ENCODE data around the gene ARHGEF38. TPM values are rescaled to one million over a fixed set of nuclear protein-coding genes. Genes with fewer than 3 reads are reported as not detected.

The ARHGEF38 gene
- polyA plus RNA-seq, 3 donors, result not detected

GRCh38 chr4:105568584-105568983 is 16.2 kb downstream of the ARHGEF38 start:
- Histone ChIP-seq H3K79me2 (ENCODE audit: insufficient read depth, low read length) (no peaks in the 10 kb centered on the region), H3K36me3 (replicated peaks in 1 of 2; ENCODE audit: control insufficient read depth in 1 of 2, insufficient read depth in 2 of 2, low read length in 2 of 2) (no peaks in the 10 kb centered on the region), H3K27me3 (ENCODE audit: control insufficient read depth in 2 of 2, insufficient read depth in 2 of 2, low read length in 2 of 2) (no peaks in the 10 kb centered on the region), H3K27ac (ENCODE audit: low read depth in 1 of 2, low read length in 2 of 2) (no peak overlapping the region), H3K9ac (ENCODE audit: insufficient read depth, low read length, poor library complexity, severe bottlenecking) (no peak overlapping the region), H3K4me2 (replicated peaks; ENCODE audit: extremely low read depth, low read length, poor library complexity, severe bottlenecking) (no peak overlapping the region), H3K4me1 (ENCODE audit: control insufficient read depth in 1 of 2, insufficient read depth in 2 of 2, low read length in 2 of 2) (no peaks in the 10 kb centered on the region), H4K20me1 (ENCODE audit: insufficient read depth, low read length) (no peaks in the 10 kb centered on the region), H3K9me3 (replicated peaks in 1 of 2; ENCODE audit: control insufficient read depth in 1 of 2, insufficient read depth in 1 of 2, low read length in 2 of 2) (no peaks in the 10 kb centered on the region), H3K4me3 (replicated peaks in 1 of 3; ENCODE audit: low read depth in 2 of 3, low read length in 3 of 3) (no peak overlapping the region), H2AFZ (ENCODE audit: insufficient read depth, low read depth, low read length, poor library complexity, severe bottlenecking) (no peak overlapping the region)
- H3K36me3 Mint-ChIP-seq, result no peaks in the 10 kb centered on the region
- H3K4me3 Mint-ChIP-seq, result no peak overlapping the region
- no peaks in the 10 kb centered on the region for H3K4me1 Mint-ChIP-seq
- WGBS (ENCODE audit: insufficient coverage), result no CpG with 5 or more reads among the region's 1 CpG
- no peak overlapping the region for H3K27ac Mint-ChIP-seq
- H3K27me3 Mint-ChIP-seq (ENCODE audit: low read depth in 3 of 3), result no peaks in the 10 kb centered on the region
- peaks cover 0 to 13% (median 2%) of the 10 kb centered on the region in 7 donors for H3K9me3 Mint-ChIP-seq
- TF ChIP-seq CTCF (IDR thresholded peaks at IDR 0.05), result no peak
- no peak for DNase-seq
- intact Hi-C loops (cut with micrococcal nuclease), result no loop called here

- Histone ChIP-seq H3K9me3 (replicated peaks in 1 of 2; ENCODE audit: control insufficient read depth in 1 of 2, insufficient read depth in 1 of 2, low read length in 2 of 2) (no peaks in the 10 kb centered on the region), H3K36me3 (replicated peaks in 1 of 2; ENCODE audit: control insufficient read depth in 1 of 2, insufficient read depth in 2 of 2, low read length in 2 of 2) (no peaks in the 10 kb centered on the region), H3K9ac (ENCODE audit: insufficient read depth, low read length, poor library complexity, severe bottlenecking) (no peak overlapping the region), H3K27me3 (ENCODE audit: control insufficient read depth in 2 of 2, insufficient read depth in 2 of 2, low read length in 2 of 2) (no peaks in the 10 kb centered on the region), H4K20me1 (ENCODE audit: insufficient read depth, low read length) (no peaks in the 10 kb centered on the region), H3K79me2 (ENCODE audit: insufficient read depth, low read length) (no peaks in the 10 kb centered on the region), H2AFZ (ENCODE audit: insufficient read depth, low read depth, low read length, poor library complexity, severe bottlenecking) (no peak overlapping the region), H3K4me2 (replicated peaks; ENCODE audit: extremely low read depth, low read length, poor library complexity, severe bottlenecking) (no peak overlapping the region), H3K27ac (ENCODE audit: low read depth in 1 of 2, low read length in 2 of 2) (no peak overlapping the region), H3K4me1 (ENCODE audit: control insufficient read depth in 1 of 2, insufficient read depth in 2 of 2, low read length in 2 of 2) (no peaks in the 10 kb centered on the region), H3K4me3 (replicated peaks in 1 of 3; ENCODE audit: low read depth in 2 of 3, low read length in 3 of 3) (no peak overlapping the region)
- H3K36me3 Mint-ChIP-seq, result no peaks in the 10 kb centered on the region
- H3K27me3 Mint-ChIP-seq (ENCODE audit: low read depth in 3 of 3), result no peaks in the 10 kb centered on the region
- DNase-seq, result no peak
- TF ChIP-seq CTCF (IDR thresholded peaks at IDR 0.05), result no peak
- 100% methylated on average over 1 of the region's 3 CpGs for WGBS (ENCODE audit: insufficient coverage)
- H3K9me3 Mint-ChIP-seq, result peaks cover 0 to 13% (median 2%) of the 10 kb centered on the region in 7 donors
- no peak overlapping the region for H3K4me3 Mint-ChIP-seq
- no peaks in the 10 kb centered on the region for H3K4me1 Mint-ChIP-seq
- H3K27ac Mint-ChIP-seq, result no peak overlapping the region
- intact Hi-C loops (cut with micrococcal nuclease), result no loop called here
Measured at GRCh38 chr4:105569057-105569865, 16.8 kb downstream of the ARHGEF38 start.

Data from CD14-positive monocyte (primary cell).